ENCODE results near the gene KCNQ1.

DNA sequence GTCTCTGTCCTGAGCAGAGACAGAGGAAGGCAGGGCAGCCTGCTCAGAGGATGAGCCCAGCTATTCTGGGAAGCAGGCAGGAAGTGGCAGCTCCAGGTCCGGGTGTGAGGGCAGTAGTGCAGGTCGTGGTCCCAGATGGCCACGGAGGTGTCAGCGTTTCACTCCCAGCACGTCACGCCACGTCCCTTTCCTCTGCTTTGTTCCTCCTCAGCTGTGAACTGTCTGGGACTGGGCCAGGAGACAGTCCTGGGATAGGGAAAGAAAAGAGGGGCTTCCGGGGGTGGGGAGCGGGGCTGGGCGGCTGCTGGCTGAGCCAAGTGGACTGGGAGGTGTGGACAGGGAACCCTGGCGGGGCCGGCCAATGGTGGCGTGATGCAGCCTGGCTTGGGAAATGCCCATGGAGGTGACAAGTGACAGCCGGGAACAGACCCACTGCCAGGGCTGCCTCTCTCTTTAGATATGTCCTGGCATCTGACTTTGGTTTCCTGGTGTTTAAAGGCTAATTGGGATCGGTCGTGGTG is 64.7 kb downstream of the KCNQ1 start:
- TF ChIP-seq, protein P1, sequence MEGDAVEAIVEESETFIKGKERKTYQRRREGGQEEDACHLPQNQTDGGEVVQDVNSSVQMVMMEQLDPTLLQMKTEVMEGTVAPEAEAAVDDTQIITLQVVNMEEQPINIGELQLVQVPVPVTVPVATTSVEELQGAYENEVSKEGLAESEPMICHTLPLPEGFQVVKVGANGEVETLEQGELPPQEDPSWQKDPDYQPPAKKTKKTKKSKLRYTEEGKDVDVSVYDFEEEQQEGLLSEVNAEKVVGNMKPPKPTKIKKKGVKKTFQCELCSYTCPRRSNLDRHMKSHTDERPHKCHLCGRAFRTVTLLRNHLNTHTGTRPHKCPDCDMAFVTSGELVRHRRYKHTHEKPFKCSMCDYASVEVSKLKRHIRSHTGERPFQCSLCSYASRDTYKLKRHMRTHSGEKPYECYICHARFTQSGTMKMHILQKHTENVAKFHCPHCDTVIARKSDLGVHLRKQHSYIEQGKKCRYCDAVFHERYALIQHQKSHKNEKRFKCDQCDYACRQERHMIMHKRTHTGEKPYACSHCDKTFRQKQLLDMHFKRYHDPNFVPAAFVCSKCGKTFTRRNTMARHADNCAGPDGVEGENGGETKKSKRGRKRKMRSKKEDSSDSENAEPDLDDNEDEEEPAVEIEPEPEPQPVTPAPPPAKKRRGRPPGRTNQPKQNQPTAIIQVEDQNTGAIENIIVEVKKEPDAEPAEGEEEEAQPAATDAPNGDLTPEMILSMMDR (IDR thresholded peaks at IDR 0.05; ENCODE audit: insufficient read depth, low read length, poor library complexity, severe bottlenecking), result no peak
- TF ChIP-seq EZH2phosphoT487 (conservative IDR thresholded peaks at IDR 0.05; ENCODE audit: low read length), result no peak
